Mesenchymal stem cell (in vitro differentiated cells and primary cell): ENCODE results near the gene AARS1.
"Not testable (repeated sequence)": the region's sequence is repeated elsewhere in the genome, so short reads cannot be mapped to it uniquely, and the experiment has no call there.

Experiments
- DNase-seq: peaks from one replicate; pipeline ENCODE4 v3.0.0-alpha.2; 2013
- H2AFZ ChIP-seq: one replicate; pipeline ENCODE4 v1.6.1; 2013; ENCODE audit warnings: low read depth, mild to moderate bottlenecking, control low read depth, inconsistent platforms, low read length, moderate library complexity
- H2AK5ac ChIP-seq: 2 replicates; pipeline ENCODE4 v1.6.1; 2013; ENCODE audit warnings: low read length, moderate library complexity, mild to moderate bottlenecking, inconsistent platforms; ENCODE audit not compliant: severe bottlenecking
- H2BK120ac ChIP-seq: one replicate; pipeline ENCODE4 v1.6.1; 2013; ENCODE audit warnings: low read depth, mild to moderate bottlenecking, inconsistent platforms, low read length, moderate library complexity
- H2BK12ac ChIP-seq, 2 experiments: one replicate each; pipeline ENCODE4 v1.6.1; 2013; ENCODE audit warnings: inconsistent platforms in 2 of 2, low read length in 2 of 2, mild to moderate bottlenecking in 2 of 2, moderate library complexity in 2 of 2, control low read depth in 1 of 2
- H2BK15ac ChIP-seq: one replicate; pipeline ENCODE4 v1.6.1; 2013; ENCODE audit warnings: mild to moderate bottlenecking, low read depth, inconsistent platforms; ENCODE audit not compliant: poor library complexity, severe bottlenecking
- H2BK5ac ChIP-seq: 2 replicates; pipeline ENCODE4 v1.6.1; 2013; ENCODE audit warnings: low read depth, mild to moderate bottlenecking, low read length, control low read depth, inconsistent platforms; ENCODE audit not compliant: poor library complexity, severe bottlenecking
- H3K14ac ChIP-seq, 2 experiments: one replicate each; pipeline ENCODE4 v1.6.1; 2013; ENCODE audit warnings: inconsistent platforms in 2 of 2, low read length in 2 of 2, control low read depth in 1 of 2, mild to moderate bottlenecking in 1 of 2, moderate library complexity in 1 of 2
- H3K18ac ChIP-seq, 2 experiments: one replicate each; pipeline ENCODE4 v1.6.1; 2013; ENCODE audit warnings: inconsistent platforms in 2 of 2, low read length in 2 of 2, control low read depth in 1 of 2, low read depth in 1 of 2, mild to moderate bottlenecking in 1 of 2
- H3K23ac ChIP-seq, 2 experiments: one replicate each; pipeline ENCODE4 v1.6.1; 2013; ENCODE audit warnings: inconsistent platforms in 2 of 2, low read length in 2 of 2, mild to moderate bottlenecking in 2 of 2, moderate library complexity in 2 of 2, control low read depth in 1 of 2
- H3K27ac ChIP-seq: 2 replicates; pipeline ENCODE4 v1.5.1; 2013; ENCODE audit warnings: mild to moderate bottlenecking, moderate library complexity, low read length, control low read depth, inconsistent platforms; ENCODE audit not compliant: poor library complexity, severe bottlenecking
- H3K27me3 ChIP-seq, 2 experiments: 2 replicates each; pipeline versions ENCODE4 v1.6.1 to v1.7.0; 2013; ENCODE audit warnings: low read length in 2 of 2, mild to moderate bottlenecking in 2 of 2, moderate library complexity in 2 of 2, control low read depth in 1 of 2, inconsistent platforms in 1 of 2; ENCODE audit not compliant: control insufficient read depth in 1 of 2, insufficient read depth in 1 of 2
- H3K36me3 ChIP-seq, 2 experiments: 2 replicates each; pipeline versions ENCODE4 v1.6.1 to v1.7.0; 2013; ENCODE audit warnings: low read length in 2 of 2, control low read depth in 1 of 2, inconsistent platforms in 1 of 2, low read depth in 1 of 2, mild to moderate bottlenecking in 1 of 2; ENCODE audit not compliant: insufficient read depth in 2 of 2, control insufficient read depth in 1 of 2
- H3K4ac ChIP-seq, 2 experiments: one replicate each; pipeline ENCODE4 v1.6.1; 2013; ENCODE audit warnings: inconsistent platforms in 2 of 2, low read length in 2 of 2, mild to moderate bottlenecking in 2 of 2, moderate library complexity in 2 of 2, control low read depth in 1 of 2, low read depth in 1 of 2
- H3K4me1 ChIP-seq: 2 replicates; pipeline ENCODE4 v1.6.1; 2013; ENCODE audit warnings: low read depth, low read length, control low read depth; ENCODE audit not compliant: control insufficient read depth, insufficient read depth
- H3K4me2 ChIP-seq: 2 replicates; pipeline ENCODE4 v1.6.1; 2013; ENCODE audit warnings: low read length, mild to moderate bottlenecking, inconsistent platforms; ENCODE audit not compliant: poor library complexity, severe bottlenecking
- H3K4me3 ChIP-seq, 2 experiments: 2 replicates each; pipeline versions ENCODE4 v1.5.1 to v1.7.0; 2013; ENCODE audit warnings: low read length in 2 of 2, mild to moderate bottlenecking in 2 of 2, control low read depth in 1 of 2, low read depth in 1 of 2; ENCODE audit not compliant: insufficient read depth in 1 of 2
- H3K79me1 ChIP-seq: replicated peaks from 2 replicates; pipeline ENCODE4 v1.6.1; 2013; ENCODE audit warnings: mild to moderate bottlenecking, control low read depth, low read length, inconsistent platforms; ENCODE audit not compliant: poor library complexity, severe bottlenecking
- H3K9ac ChIP-seq: 2 replicates; pipeline ENCODE4 v1.7.0; 2013; ENCODE audit warnings: mild to moderate bottlenecking, low read length, moderate library complexity
- H3K9me3 ChIP-seq: 2 replicates; pipeline ENCODE4 v1.7.0; 2013; ENCODE audit warnings: mild to moderate bottlenecking, low read length; ENCODE audit not compliant: control insufficient read depth
- H4K8ac ChIP-seq: one replicate; pipeline ENCODE4 v1.6.1; 2013; ENCODE audit warnings: inconsistent platforms, mild to moderate bottlenecking, low read length, moderate library complexity
- H4K91ac ChIP-seq: one replicate; pipeline ENCODE4 v1.6.1; 2013; ENCODE audit warnings: mild to moderate bottlenecking, low read length, inconsistent platforms
- WGBS: methylation state at CpG from one replicate; pipeline ENCODE4 v1.1.7; 2013; ENCODE audit warnings: mixed read lengths; 5-methylcytosine and 5-hydroxymethylcytosine counted together

AARS1 gene

GRCh38 chr16:70259903-70260302 is 29.4 kb downstream of the AARS1 start:
- not testable (repeated sequence) for H3K14ac ChIP-seq, H3K23ac ChIP-seq, H3K4me1 ChIP-seq, H2BK15ac ChIP-seq, H4K91ac ChIP-seq, H3K9ac ChIP-seq, H3K27ac ChIP-seq, H3K4me3 ChIP-seq, H3K18ac ChIP-seq, H2BK120ac ChIP-seq, H3K9me3 ChIP-seq, H2AK5ac ChIP-seq, DNase-seq, H4K8ac ChIP-seq, H2BK5ac ChIP-seq, H3K27me3 ChIP-seq, H2BK12ac ChIP-seq, H3K4ac ChIP-seq, H3K4me2 ChIP-seq, H2AFZ ChIP-seq
- Histone ChIP-seq H3K79me1 (peaks cover 21% of the 10 kb centered on the region), H3K36me3 (peaks cover 86 to 88% of the 10 kb centered on the region in 2 experiments)
- WGBS, result 96% methylated on average over 5 of the region's 6 CpGs

DNA sequence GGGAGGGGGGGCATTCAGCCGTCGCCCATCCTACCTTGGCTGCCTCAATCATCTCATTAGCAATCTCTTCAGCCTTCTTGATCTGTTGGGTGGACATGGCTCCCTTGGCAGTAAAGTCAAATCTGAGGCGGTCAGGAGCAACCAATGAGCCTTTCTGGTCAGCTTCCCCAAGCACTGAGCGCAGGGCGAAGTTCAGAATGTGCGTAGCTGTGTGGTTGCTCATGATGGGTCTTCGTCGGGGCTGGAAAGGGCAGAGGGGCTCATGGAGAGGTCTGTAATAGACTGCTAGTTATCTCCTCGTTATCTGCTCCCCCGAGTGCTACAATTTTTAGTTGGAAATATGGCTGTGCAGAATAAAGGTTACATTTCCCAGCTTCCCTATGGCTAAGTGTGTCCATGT is 30.4 kb downstream of the AARS1 start:
- DNase-seq, result no peak
- H2AK5ac ChIP-seq, result no peak overlapping the region
- H4K91ac ChIP-seq, result no peak overlapping the region
- peaks cover 86 to 88% of the 10 kb centered on the region in 2 experiments for H3K36me3 ChIP-seq
- no peak overlapping the region for H2AFZ ChIP-seq
- H3K14ac ChIP-seq, result no peak overlapping the region
- H3K23ac ChIP-seq, result no peak overlapping the region
- no peak overlapping the region for H3K4me2 ChIP-seq
- no peak overlapping the region for H3K27ac ChIP-seq
- H2BK12ac ChIP-seq, result no peak overlapping the region
- H3K4me3 ChIP-seq, result no peak overlapping the region
- H3K9ac ChIP-seq, result no peak overlapping the region
- no peak overlapping the region for H4K8ac ChIP-seq
- WGBS, result 99% methylated on average over 10 of the region's 10 CpGs
- no peak overlapping the region for H2BK5ac ChIP-seq
- peaks cover 21% of the 10 kb centered on the region for H3K79me1 ChIP-seq
- no peak overlapping the region for H3K4ac ChIP-seq
- no peak overlapping the region for H3K18ac ChIP-seq
- no peaks in the 10 kb centered on the region for H3K27me3 ChIP-seq
- no peak overlapping the region for H2BK15ac ChIP-seq
- H2BK120ac ChIP-seq, result no peak overlapping the region
- H3K4me1 ChIP-seq, result peaks cover 10% of the 10 kb centered on the region
- no peaks in the 10 kb centered on the region for H3K9me3 ChIP-seq

GRCh38 chr16:70258065-70258464 is 31.2 kb downstream of the AARS1 start:
- Histone ChIP-seq H4K8ac (no peak overlapping the region), H3K9ac (no peak overlapping the region), H3K36me3 (peaks cover 86 to 88% of the 10 kb centered on the region in 2 experiments), H3K4me1 (peaks cover 11% of the 10 kb centered on the region), H3K14ac (no peak overlapping the region), H4K91ac (no peak overlapping the region), H3K4ac (no peak overlapping the region), H2BK15ac (no peak overlapping the region), H3K4me2 (no peak overlapping the region), H2BK5ac (no peak overlapping the region), H3K18ac (no peak overlapping the region), H2BK120ac (no peak overlapping the region), H3K23ac (no peak overlapping the region), H3K4me3 (no peak overlapping the region), H3K79me1 (peaks cover 25% of the 10 kb centered on the region), H3K27me3 (no peaks in the 10 kb centered on the region), H3K27ac (no peak overlapping the region), H2BK12ac (no peak overlapping the region), H3K9me3 (no peaks in the 10 kb centered on the region), H2AFZ (no peak overlapping the region), H2AK5ac (no peak overlapping the region)
- WGBS, result 99% methylated on average over 14 of the region's 14 CpGs
- no peak for DNase-seq

- H3K9me3 ChIP-seq, result no peaks in the 10 kb centered on the region
- no peak overlapping the region for H3K9ac ChIP-seq
- no peaks in the 10 kb centered on the region for H3K27me3 ChIP-seq
- H3K4me2 ChIP-seq, result no peak overlapping the region
- H4K91ac ChIP-seq, result no peak overlapping the region
- H3K36me3 ChIP-seq, result peaks cover 86 to 89% of the 10 kb centered on the region in 2 experiments
- no peak overlapping the region for H3K23ac ChIP-seq
- H2AK5ac ChIP-seq, result no peak overlapping the region
- no peak overlapping the region for H2BK120ac ChIP-seq
- peaks cover 26% of the 10 kb centered on the region for H3K79me1 ChIP-seq
- H3K14ac ChIP-seq, result no peak overlapping the region
- H2BK15ac ChIP-seq, result no peak overlapping the region
- H4K8ac ChIP-seq, result no peak overlapping the region
- no peak for DNase-seq
- H2AFZ ChIP-seq, result no peak overlapping the region
- H3K18ac ChIP-seq, result no peak overlapping the region
- WGBS, result 78% methylated on average over 4 of the region's 4 CpGs
- peaks cover 11% of the 10 kb centered on the region for H3K4me1 ChIP-seq
- H3K4ac ChIP-seq, result no peak overlapping the region
- H3K4me3 ChIP-seq, result no peak overlapping the region
- no peak overlapping the region for H2BK12ac ChIP-seq
- no peak overlapping the region for H3K27ac ChIP-seq
- no peak overlapping the region for H2BK5ac ChIP-seq
Observed at GRCh38 chr16:70257391-70257790, 31.9 kb downstream of the AARS1 start.
